ENCODE measurements around the gene PAPPA2.

Gene PAPPA2

GRCh38 chr1:176802316-176802715, 339.3 kb downstream of the PAPPA2 start:
- no peak overlapping the region for H3K4me3 ChIP-seq (ENCODE audit: low read depth, low read length)
- TF ChIP-seq CTCF (IDR thresholded peaks at IDR 0.05; ENCODE audit: low read depth, low read length) = no peak

GRCh38 chr1:176803042-176803441, 340.1 kb downstream of the PAPPA2 start:
- H3K4me3 ChIP-seq (ENCODE audit: low read depth, low read length) = no peak overlapping the region
- no peak for TF ChIP-seq CTCF (IDR thresholded peaks at IDR 0.05; ENCODE audit: low read depth, low read length)

- no peak for TF ChIP-seq CTCF (IDR thresholded peaks at IDR 0.05; ENCODE audit: low read depth, low read length)
- no peak overlapping the region for H3K4me3 ChIP-seq (ENCODE audit: low read depth, low read length)
Measured at GRCh38 chr1:176803596-176803995, 340.6 kb downstream of the PAPPA2 start.

- H3K4me3 ChIP-seq (ENCODE audit: low read depth, low read length) = no peak overlapping the region
- no peak for TF ChIP-seq CTCF (IDR thresholded peaks at IDR 0.05; ENCODE audit: low read depth, low read length)
Measured at GRCh38 chr1:176809292-176809691, 346.3 kb downstream of the PAPPA2 start.

- H3K4me3 ChIP-seq (ENCODE audit: low read depth, low read length) = no peak overlapping the region
- no peak for TF ChIP-seq CTCF (IDR thresholded peaks at IDR 0.05; ENCODE audit: low read depth, low read length)
Measured at GRCh38 chr1:176811511-176812288, 348.7 kb downstream of the PAPPA2 start.

GRCh38 chr1:176815621-176816020, 352.6 kb downstream of the PAPPA2 start:
- TF ChIP-seq CTCF (IDR thresholded peaks at IDR 0.05; ENCODE audit: low read depth, low read length) = no peak

GRCh38 chr1:176816232-176816631, 353.3 kb downstream of the PAPPA2 start:
- TF ChIP-seq CTCF (IDR thresholded peaks at IDR 0.05; ENCODE audit: low read depth, low read length) = no peak
- H3K4me3 ChIP-seq (ENCODE audit: low read depth, low read length) = no peak overlapping the region

More at GRCh38 chr1:176815621-176816020, 352.6 kb downstream of the PAPPA2 start:
- no peak overlapping the region for H3K4me3 ChIP-seq (ENCODE audit: low read depth, low read length)
